ENCODE data around the gene CACNG1. TPM values are rescaled to one million over a fixed set of nuclear protein-coding genes. Genes with fewer than 3 reads are reported as not detected.

Gene CACNG1
- total and polyA plus RNA-seq, 2 of the 4 experiments (the other 2 are of a cell fraction), result not detected

DNA sequence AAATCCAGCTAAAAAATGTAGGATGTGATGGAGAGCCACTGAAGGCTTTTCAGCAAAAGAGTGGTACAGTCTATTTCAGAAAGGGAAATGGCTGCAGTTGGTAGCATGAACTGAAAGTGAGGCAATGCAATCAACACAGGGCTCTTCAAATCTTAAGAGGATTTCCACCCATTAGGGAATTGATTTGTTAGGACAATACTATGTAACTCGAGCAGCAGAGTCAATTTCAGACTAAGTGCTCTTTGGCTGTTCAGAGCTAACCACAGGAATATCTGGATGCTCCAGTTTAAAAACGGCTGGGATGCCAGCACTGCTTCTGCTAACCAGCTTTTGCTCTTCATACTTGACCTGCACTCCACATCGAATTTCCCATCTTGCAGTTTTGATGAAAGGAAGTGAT, 24.6 kb downstream of the CACNG1 start:
- no peak for ATAC-seq (ENCODE audit: low read depth)
- Histone ChIP-seq H3K14ac (replicated peaks; ENCODE audit: low read depth, low read length) (no peak overlapping the region), H4K20me1 (ENCODE audit: insufficient read depth, low read length) (no peaks in the 10 kb centered on the region), H2AK5ac (ENCODE audit: low read depth, low read length) (no peak overlapping the region), H2BK120ac (ENCODE audit: low read depth, low read length) (no peak overlapping the region), H4K91ac (ENCODE audit: insufficient read depth, low read depth, low read length) (no peak overlapping the region), H3K9me3 (ENCODE audit: control insufficient read depth, insufficient read depth, low read length) (no peaks in the 10 kb centered on the region), H3K4me3 (ENCODE audit: insufficient read depth, low read depth, low read length) (no peak overlapping the region), H2BK15ac (ENCODE audit: low read depth, low read length) (no peak overlapping the region), H3K36me3 (ENCODE audit: control insufficient read depth, insufficient read depth, low read length) (peaks cover 5% of the 10 kb centered on the region; the same call in 1 of the 2 replicates), H3K56ac (ENCODE audit: extremely low read depth, insufficient read depth, low read length) (no peak overlapping the region), H2BK20ac (ENCODE audit: low read depth, low read length) (no peak overlapping the region), H2AFZ (replicated peaks; ENCODE audit: low read length, poor library complexity) (no peak overlapping the region), H4K5ac (ENCODE audit: low read depth, low read length) (no peak overlapping the region), H3K4me1 (ENCODE audit: control insufficient read depth, insufficient read depth, low read length) (no peaks in the 10 kb centered on the region), H2AK9ac (replicated peaks; ENCODE audit: low read depth, low read length, poor library complexity) (no peak overlapping the region), H3K23ac (ENCODE audit: low read depth, low read length) (no peak overlapping the region), H3K9ac (ENCODE audit: low read depth, low read length) (no peak overlapping the region), H2BK5ac (ENCODE audit: low read depth, low read length, poor library complexity, severe bottlenecking) (no peak overlapping the region), H3K4me2 (ENCODE audit: low read depth, low read length) (no peak overlapping the region), H3K79me1 (ENCODE audit: low read depth in 1 of 2, low read length in 2 of 2) (no peaks in the 10 kb centered on the region; a peak in 1 of 4 replicates), H3K27ac (ENCODE audit: insufficient read depth, low read length) (no peak overlapping the region), H3K18ac (ENCODE audit: low read depth, low read length) (no peak overlapping the region), H3K9me1 (ENCODE audit: insufficient read depth, low read length) (0 out of 2 replicates have a peak, but pooled peaks cover 2% of the 10 kb centered on the region), H4K8ac (ENCODE audit: low read depth in 2 of 2, low read length in 2 of 2) (no peak overlapping the region), H3K27me3 (ENCODE audit: control insufficient read depth, insufficient read depth, low read length) (no peaks in the 10 kb centered on the region), H3K4ac (ENCODE audit: low read depth, low read length) (no peak overlapping the region)
- peak; percentile 7 for DNase-seq
- intact Hi-C loops (cut with micrococcal nuclease), result no loop called here
- CTCF ChIA-PET, result no interaction called here
- POLR2A ChIA-PET (ENCODE audit: unreplicated experiment), result no interaction called here
- TF ChIP-seq BHLHE40 (IDR thresholded peaks at IDR 0.05; ENCODE audit: low read depth, low read length) (no peak), NFE2L2 (IDR thresholded peaks at IDR 0.05; ENCODE audit: low read depth, low read length) (no peak), SMC3 (IDR thresholded peaks at IDR 0.05; ENCODE audit: low read depth, low read length) (no peak), FOS (IDR thresholded peaks at IDR 0.05; ENCODE audit: low read depth, low read length) (no peak), MXI1 (IDR thresholded peaks at IDR 0.05; ENCODE audit: borderline replicate concordance, low read depth, low read length) (no peak), MAFK (IDR thresholded peaks at IDR 0.05; ENCODE audit: low read depth, low read length) (no peak), RCOR1 (IDR thresholded peaks at IDR 0.05; ENCODE audit: insufficient replicate concordance, low read length) (no peak), CEBPB (IDR thresholded peaks at IDR 0.05; ENCODE audit: low read depth, low read length) (no peak), CHD1 (IDR thresholded peaks at IDR 0.05; ENCODE audit: low read depth, low read length) (no peak), POLR2A (IDR thresholded peaks at IDR 0.05; ENCODE audit: low read depth, low read length) (no peak), MAZ (IDR thresholded peaks at IDR 0.05; ENCODE audit: borderline replicate concordance, low read depth, low read length) (no peak), RFX5 (IDR thresholded peaks at IDR 0.05; ENCODE audit: low read depth, low read length) (no peak), RAD21 (IDR thresholded peaks at IDR 0.05; ENCODE audit: low read length) (no peak)
- TF ChIP-seq, protein P1, sequence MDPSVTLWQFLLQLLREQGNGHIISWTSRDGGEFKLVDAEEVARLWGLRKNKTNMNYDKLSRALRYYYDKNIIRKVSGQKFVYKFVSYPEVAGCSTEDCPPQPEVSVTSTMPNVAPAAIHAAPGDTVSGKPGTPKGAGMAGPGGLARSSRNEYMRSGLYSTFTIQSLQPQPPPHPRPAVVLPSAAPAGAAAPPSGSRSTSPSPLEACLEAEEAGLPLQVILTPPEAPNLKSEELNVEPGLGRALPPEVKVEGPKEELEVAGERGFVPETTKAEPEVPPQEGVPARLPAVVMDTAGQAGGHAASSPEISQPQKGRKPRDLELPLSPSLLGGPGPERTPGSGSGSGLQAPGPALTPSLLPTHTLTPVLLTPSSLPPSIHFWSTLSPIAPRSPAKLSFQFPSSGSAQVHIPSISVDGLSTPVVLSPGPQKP (IDR thresholded peaks at IDR 0.05; ENCODE audit: borderline replicate concordance, low read depth, low read length), result no peak
- TF ChIP-seq, protein P2, sequence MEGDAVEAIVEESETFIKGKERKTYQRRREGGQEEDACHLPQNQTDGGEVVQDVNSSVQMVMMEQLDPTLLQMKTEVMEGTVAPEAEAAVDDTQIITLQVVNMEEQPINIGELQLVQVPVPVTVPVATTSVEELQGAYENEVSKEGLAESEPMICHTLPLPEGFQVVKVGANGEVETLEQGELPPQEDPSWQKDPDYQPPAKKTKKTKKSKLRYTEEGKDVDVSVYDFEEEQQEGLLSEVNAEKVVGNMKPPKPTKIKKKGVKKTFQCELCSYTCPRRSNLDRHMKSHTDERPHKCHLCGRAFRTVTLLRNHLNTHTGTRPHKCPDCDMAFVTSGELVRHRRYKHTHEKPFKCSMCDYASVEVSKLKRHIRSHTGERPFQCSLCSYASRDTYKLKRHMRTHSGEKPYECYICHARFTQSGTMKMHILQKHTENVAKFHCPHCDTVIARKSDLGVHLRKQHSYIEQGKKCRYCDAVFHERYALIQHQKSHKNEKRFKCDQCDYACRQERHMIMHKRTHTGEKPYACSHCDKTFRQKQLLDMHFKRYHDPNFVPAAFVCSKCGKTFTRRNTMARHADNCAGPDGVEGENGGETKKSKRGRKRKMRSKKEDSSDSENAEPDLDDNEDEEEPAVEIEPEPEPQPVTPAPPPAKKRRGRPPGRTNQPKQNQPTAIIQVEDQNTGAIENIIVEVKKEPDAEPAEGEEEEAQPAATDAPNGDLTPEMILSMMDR (conservative IDR thresholded peaks at IDR 0.05; ENCODE audit: low read depth, low read length), result no peak
- TF ChIP-seq, protein P3, sequence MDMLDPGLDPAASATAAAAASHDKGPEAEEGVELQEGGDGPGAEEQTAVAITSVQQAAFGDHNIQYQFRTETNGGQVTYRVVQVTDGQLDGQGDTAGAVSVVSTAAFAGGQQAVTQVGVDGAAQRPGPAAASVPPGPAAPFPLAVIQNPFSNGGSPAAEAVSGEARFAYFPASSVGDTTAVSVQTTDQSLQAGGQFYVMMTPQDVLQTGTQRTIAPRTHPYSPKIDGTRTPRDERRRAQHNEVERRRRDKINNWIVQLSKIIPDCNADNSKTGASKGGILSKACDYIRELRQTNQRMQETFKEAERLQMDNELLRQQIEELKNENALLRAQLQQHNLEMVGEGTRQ (IDR thresholded peaks at IDR 0.05; ENCODE audit: low read depth, low read length), result no peak
- WGBS, 2 experiments (ENCODE audit: extremely low coverage in 2 of 2, insufficient read length in 1 of 2), result no CpG with 5 or more reads among the region's 3 CpGs
- dilution Hi-C loops (cut with HindIII; ENCODE audit: low sequenced_read_pairs, unreplicated experiment), result no loop called here
- in situ Hi-C loops (cut with MboI; ENCODE audit: low sequenced_read_pairs), result no loop called here
- BruUV-seq (replicated peaks), result no TSS peak

Data from IMR-90 (cell line).